Retinal pigment epithelial cell (primary cell): ENCODE data around the gene PGLYRP3.
A peak's percentile ranks its signal among the peaks of the same experiment; 100 is the strongest.

Experiments used
- DNase-seq: peaks from one replicate; pipeline ENCODE4 v3.0.0-alpha.2; 2010; ENCODE audit warnings: low read depth
- H3K4me3 ChIP-seq: 2 replicates; pipeline ENCODE4 v1.5.1; 2011; ENCODE audit warnings: mild to moderate bottlenecking, low read length, control low read depth, moderate library complexity
- CTCF ChIP-seq: conservative IDR thresholded peaks from 2 replicates; pipeline ENCODE4 v1.5.1; 2011; ENCODE audit warnings: low read depth, low read length, control low read depth, inconsistent platforms

Gene PGLYRP3

GRCh38 chr1:153358691-153358975, 45.9 kb upstream of the PGLYRP3 start:
- DNase-seq: no peak
- no peak for TF ChIP-seq CTCF
- no peak overlapping the region for H3K4me3 ChIP-seq

- no peak for DNase-seq
- TF ChIP-seq CTCF: no peak
- H3K4me3 ChIP-seq: no peak within 1 kb of the TSS
Observed at GRCh38 chr1:153357853-153358690, 45.3 kb upstream of the PGLYRP3 start, which contains the start of gene S100A9. TSS of gene S100A9 (plus strand) at chr1:153357854. CDS start at chr1:153358284, 430 bp downstream.

- no peak overlapping the region for H3K4me3 ChIP-seq
- TF ChIP-seq CTCF: no peak
- DNase-seq: no peak
Observed at GRCh38 chr1:153357076-153357852, 44.5 kb upstream of the PGLYRP3 start.

GRCh38 chr1:153356392-153357075, 43.8 kb upstream of the PGLYRP3 start:
- TF ChIP-seq CTCF: no peak
- DNase-seq: no peak
- no peak overlapping the region for H3K4me3 ChIP-seq

- DNase-seq: no peak
- H3K4me3 ChIP-seq: no peak overlapping the region
- TF ChIP-seq CTCF: peak; percentile 53
Observed at GRCh38 chr1:153355445-153356071, 42.8 kb upstream of the PGLYRP3 start.

- H3K4me3 ChIP-seq: no peak overlapping the region
- TF ChIP-seq CTCF: no peak
- DNase-seq: no peak
Observed at GRCh38 chr1:153354515-153355193, 41.9 kb upstream of the PGLYRP3 start.
